Type B pancreatic cell (in vitro differentiated cells): ENCODE data around the gene ANKRD39. TPM values are rescaled to one million over a fixed set of nuclear protein-coding genes. Genes with fewer than 3 reads are reported as not detected.

ENCODE experiments used
- DNase-seq: peaks from one replicate; pipeline ENCODE4 v3.0.0; 2021; ENCODE audit warnings: mixed read lengths; ENCODE audit not compliant: unreplicated experiment; ENCODE audit errors: extremely low spot score
- H3K27ac Mint-ChIP-seq: 2 replicates; pipeline ENCODE4 v1.8.0; 2021; ENCODE audit warnings: mild to moderate bottlenecking, mixed read lengths
- H3K27me3 Mint-ChIP-seq: 2 replicates; pipeline ENCODE4 v1.8.0; 2021; ENCODE audit warnings: mixed read lengths
- H3K36me3 Mint-ChIP-seq: 2 replicates; pipeline ENCODE4 v1.8.0; 2021; ENCODE audit warnings: mixed read lengths
- H3K4me1 Mint-ChIP-seq: one replicate; pipeline ENCODE4 v1.8.0; 2021; ENCODE audit warnings: mixed read lengths; ENCODE audit not compliant: unreplicated experiment
- H3K4me3 Mint-ChIP-seq: 2 replicates; pipeline ENCODE4 v1.8.0; 2021; ENCODE audit warnings: mild to moderate bottlenecking, mixed read lengths
- H3K9me3 Mint-ChIP-seq: 2 replicates; pipeline ENCODE4 v1.8.0; 2021; ENCODE audit warnings: mixed read lengths
- CTCF ChIP-seq: fragments of 200-600 bp; sonication (generic); conservative IDR thresholded peaks from 2 replicates; pipeline ENCODE4 v1.5.0; 2021; ENCODE audit warnings: antibody characterized with exemption, mild to moderate bottlenecking
- total RNA-seq: library from RNA; stranded (reverse); gene quantifications from 2 replicates; pipeline ENCODE4 v1.2.1, GENCODE V29; 2021; ENCODE audit warnings: low replicate concordance

Gene ANKRD39
- total RNA-seq, 1 donor from 2014 or later, result 16.6 TPM

GRCh38 chr2:96859681-96860064 lies 1.9 kb upstream of the ANKRD39 start:
- Mint-ChIP-seq H3K36me3 (peaks cover 13% of the 10 kb centered on the region), H3K4me3 (peak overlapping the region; percentile 91), H3K9me3 (no peaks in the 10 kb centered on the region), H3K27ac (peak overlapping the region; percentile 76), H3K4me1 (peaks cover 28% of the 10 kb centered on the region), H3K27me3 (no peaks in the 10 kb centered on the region)
- no peak for TF ChIP-seq CTCF
- no peak for DNase-seq

DNA sequence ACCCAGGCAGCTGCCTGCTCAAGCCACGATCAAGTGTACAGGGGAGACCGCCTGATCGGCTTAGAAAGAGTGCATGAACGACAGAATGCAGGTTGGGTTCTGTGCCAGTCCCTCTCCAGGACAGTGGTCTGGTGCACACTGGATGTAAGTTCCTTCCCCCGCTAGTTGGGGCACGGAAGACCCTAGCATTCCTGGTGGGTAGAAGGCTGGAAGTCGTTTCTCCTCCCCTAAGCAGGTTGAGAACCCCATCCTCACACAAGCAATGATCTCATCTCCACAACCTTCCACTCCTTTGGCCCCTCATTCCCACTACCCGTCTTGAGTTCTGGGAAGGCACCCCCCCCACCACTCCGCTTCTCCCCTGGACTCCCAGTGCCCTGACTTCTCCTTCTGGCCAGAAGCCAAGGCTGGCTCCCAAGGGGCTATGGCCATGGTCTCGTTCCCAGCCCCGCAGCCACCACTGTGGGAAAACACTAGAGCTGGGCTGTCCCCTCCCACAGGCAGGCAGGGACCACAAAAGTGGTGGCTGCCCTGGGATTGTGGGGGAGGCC lies 1.4 kb upstream of the ANKRD39 start:
- Mint-ChIP-seq H3K9me3 (no peaks in the 10 kb centered on the region), H3K4me1 (peaks cover 28% of the 10 kb centered on the region), H3K27me3 (no peaks in the 10 kb centered on the region), H3K27ac (peak overlapping the region; percentile 76), H3K4me3 (peak overlapping the region; percentile 91), H3K36me3 (peaks cover 13% of the 10 kb centered on the region)
- TF ChIP-seq CTCF, result no peak
- DNase-seq, result peak; percentile 68

DNA sequence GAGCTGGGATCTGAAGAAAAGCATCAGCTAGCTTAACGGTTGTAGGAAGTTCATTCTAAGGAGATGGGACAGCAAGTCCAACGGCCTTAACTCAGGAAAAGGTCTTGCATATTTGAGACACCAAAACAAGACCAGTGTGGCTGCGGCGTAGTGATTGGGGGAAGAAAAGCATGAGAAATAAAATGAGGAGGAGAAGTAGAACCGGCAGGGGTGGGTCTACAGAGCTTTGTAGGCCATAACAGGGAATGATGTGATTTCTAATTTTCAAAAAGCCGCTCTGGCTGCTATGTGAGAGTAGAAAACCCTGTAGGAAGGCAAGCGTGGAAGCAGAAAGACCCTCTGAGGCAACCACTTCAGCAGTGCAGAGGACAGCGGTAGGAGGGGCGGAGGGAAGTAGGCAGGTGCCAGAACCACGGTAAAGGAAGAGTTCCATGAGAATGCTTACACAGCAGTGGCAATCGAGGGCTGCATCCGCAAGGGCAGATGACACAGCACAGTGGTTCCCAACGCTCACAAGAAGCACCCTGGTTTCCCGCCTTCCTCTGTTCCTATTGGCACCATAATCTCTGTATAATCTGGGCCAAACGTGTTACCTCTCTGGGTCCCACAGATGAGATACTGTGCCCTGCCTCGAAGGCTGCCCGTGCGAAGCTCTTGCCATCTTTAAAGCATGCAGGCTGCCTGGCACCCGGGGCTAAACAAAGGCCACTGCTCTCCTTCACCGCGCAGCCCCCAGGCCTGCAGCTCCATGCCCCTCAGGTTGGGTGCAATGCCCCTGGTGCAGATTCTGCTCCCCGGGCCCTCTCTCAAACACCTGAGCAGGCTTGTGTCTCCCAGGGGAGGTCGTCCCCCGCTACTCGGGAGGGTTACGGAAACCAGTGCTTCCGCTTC lies 795 bp downstream of the ANKRD39 start:
- Mint-ChIP-seq H3K4me3 (peak overlapping the region; percentile 91), H3K27ac (peak overlapping the region; percentile 37), H3K9me3 (no peaks in the 10 kb centered on the region), H3K4me1 (peaks cover 28% of the 10 kb centered on the region), H3K27me3 (no peaks in the 10 kb centered on the region), H3K36me3 (peaks cover 12% of the 10 kb centered on the region)
- no peak for DNase-seq
- no peak for TF ChIP-seq CTCF

DNA sequence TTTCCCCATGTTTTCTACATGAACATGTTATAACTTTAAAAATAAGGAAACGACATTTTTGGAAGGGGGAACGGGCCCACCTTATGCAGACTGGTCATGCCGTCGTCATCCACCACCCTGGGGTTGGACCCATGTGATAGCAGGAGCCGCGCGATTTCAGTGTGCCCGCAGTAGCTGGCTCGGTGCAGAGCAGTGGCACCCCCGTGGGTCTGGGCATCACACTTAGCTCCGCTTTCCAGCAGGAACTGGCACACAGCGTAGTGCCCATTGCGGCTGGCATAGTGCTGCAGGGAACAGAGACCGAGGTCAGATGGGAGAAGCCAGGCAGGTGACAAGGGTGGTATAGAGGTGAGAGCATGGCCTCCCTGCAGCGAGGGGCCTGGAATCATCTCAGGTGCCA lies 4.5 kb downstream of the ANKRD39 start:
- Mint-ChIP-seq H3K4me3 (no peak overlapping the region), H3K27ac (no peak overlapping the region), H3K9me3 (no peaks in the 10 kb centered on the region), H3K27me3 (no peaks in the 10 kb centered on the region), H3K4me1 (peaks cover 14% of the 10 kb centered on the region), H3K36me3 (peaks cover 8% of the 10 kb centered on the region)
- no peak for TF ChIP-seq CTCF
- DNase-seq, result no peak

- Mint-ChIP-seq H3K4me1 (peaks cover 14% of the 10 kb centered on the region), H3K9me3 (no peaks in the 10 kb centered on the region), H3K4me3 (no peak overlapping the region), H3K27ac (no peak overlapping the region), H3K27me3 (no peaks in the 10 kb centered on the region), H3K36me3 (peaks cover 13% of the 10 kb centered on the region)
- DNase-seq, result no peak
- no peak for TF ChIP-seq CTCF
Observed at GRCh38 chr2:96852667-96853066, 5.1 kb downstream of the ANKRD39 start.
